Measurements from ENCODE around the gene AURKB. TPM values are rescaled to one million over a fixed set of nuclear protein-coding genes. Genes with fewer than 3 reads are reported as not detected.

AURKB gene
- total and polyA plus RNA-seq, 2 of the 13 experiments (the other 11 are each of a cell fraction or from before 2014, with no cell fraction given) = 29.5 to 75.3 TPM

DNA sequence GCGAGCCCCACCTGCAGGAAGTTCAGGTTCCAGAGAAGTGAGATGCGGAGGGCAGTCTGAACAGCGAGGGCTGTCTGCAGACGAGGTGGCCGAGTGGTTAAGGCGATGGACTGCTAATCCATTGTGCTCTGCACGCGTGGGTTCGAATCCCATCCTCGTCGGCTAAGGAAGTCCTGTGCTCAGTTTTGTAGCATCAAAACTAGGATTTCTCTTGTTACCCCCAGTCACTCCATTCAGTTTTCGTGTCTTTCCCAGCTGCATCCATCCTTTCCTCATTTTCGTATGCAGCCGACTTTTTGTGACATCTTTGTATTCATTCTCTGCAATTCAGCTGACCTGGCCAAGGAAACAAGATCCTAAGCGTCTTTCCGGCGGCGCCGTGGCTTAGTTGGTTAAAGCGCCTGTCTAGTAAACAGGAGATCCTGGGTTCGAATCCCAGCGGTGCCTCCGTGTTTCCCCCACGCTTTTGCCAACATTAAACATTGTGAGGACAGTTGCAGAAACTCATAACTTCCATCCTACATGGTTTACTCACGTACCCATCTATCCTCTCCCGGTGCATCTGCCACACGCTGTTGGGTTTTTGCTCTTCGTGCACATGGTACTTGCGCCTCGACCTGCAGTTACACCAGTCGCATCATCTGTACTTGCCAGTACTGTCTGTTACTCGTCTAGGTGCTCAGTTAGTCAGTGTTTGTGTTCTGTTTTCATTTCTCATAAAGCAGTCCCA is 23.4 kb downstream of the AURKB start:
- Histone ChIP-seq H3K36me3 (replicated peaks in 1 of 2; ENCODE audit: control insufficient read depth in 1 of 2, insufficient read depth in 2 of 2, low read length in 2 of 2) (no peaks in the 10 kb centered on the region), H3K4me2 (ENCODE audit: low read depth, low read length) (peak overlapping the region; percentile 98), H4K20me1 (ENCODE audit: insufficient read depth, low read length) (peaks cover 6% of the 10 kb centered on the region), H3K79me2 (ENCODE audit: insufficient read depth, low read length) (peaks cover 8% of the 10 kb centered on the region), H3K27ac (ENCODE audit: extremely low read length, insufficient read depth, low read length) (peak overlapping the region; percentile 81), H2AFZ (ENCODE audit: low read length) (no peak overlapping the region), H3K27me3 (ENCODE audit: control insufficient read depth in 1 of 2, insufficient read depth in 2 of 2, low read length in 2 of 2) (no peaks in the 10 kb centered on the region; a peak in 1 of 5 replicates), H3K4me1 (ENCODE audit: insufficient read depth, low read length) (peaks cover 39% of the 10 kb centered on the region), H3K9me3 (ENCODE audit: low read length) (no peaks in the 10 kb centered on the region), H3K4me3 (replicated peaks in 1 of 3; ENCODE audit: insufficient read depth in 1 of 3, low read depth in 2 of 3, low read length in 3 of 3) (peak overlapping the region; percentile 71 to 93 (median 87)), H3K9ac (ENCODE audit: insufficient read depth, low read depth, low read length) (peak overlapping the region; percentile 82)
- BruUV-seq (replicated peaks) = no TSS peak
- 2% methylated on average over 28 of the region's 32 CpGs for WGBS (ENCODE audit: low lambda C conversion rate)
- ChIA-PET POLR2A (interaction anchor here (1.0 to 9.9 kb wide), 11 partner anchors 12 to 249 kb away, joined by 3 to 160 read pairs (median 6); partner anchors contain the start of genes AURKB, CTC1, NDEL1 and PFAS), CTCF (ENCODE audit: low intra/inter-chr PET ratio, low total read pairs) (interaction anchor here (1.3 kb wide), 1 partner anchor 48 kb away, joined by 6 read pairs; no protein-coding TSS in a partner anchor)
- intact Hi-C loops (cut with micrococcal nuclease; ENCODE audit: unreplicated experiment) (loop anchor here (1.0 to 5.0 kb wide), 3 partner anchors 34 to 68 kb away; partner anchors contain the start of gene ALOXE3), in situ Hi-C loops (cut with HindIII; ENCODE audit: extremely low pct_ligation_motif_present, low pct_unique_long_range_greater_than_20kb) (loop anchor here (5.0 to 10.0 kb wide), 2 partner anchors 35 to 62 kb away; partner anchors contain the start of gene HES7)
- peak; percentile 89 for DNase-seq (ENCODE audit: low spot score)
- ATAC-seq = peak; percentile 19
- no peak for FAIRE-seq
- TF ChIP-seq CREB1 (IDR thresholded peaks at IDR 0.05) (peak; percentile 46; the same call in 1 of the 2 replicates), CREB1 (CRISPR knock-in tag; IDR thresholded peaks at IDR 0.05) (peak; percentile 57; the same call in 1 of the 2 replicates), PHF20 (CRISPR knock-in tag; IDR thresholded peaks at IDR 0.05) (0 out of 2 replicates have a peak, but pooled peaks have one; percentile 24), MTA1 (CRISPR knock-in tag; IDR thresholded peaks at IDR 0.05; ENCODE audit: borderline replicate concordance) (no peak), ZNF44 (CRISPR knock-in tag; IDR thresholded peaks at IDR 0.05) (no peak), MAFG (CRISPR knock-in tag; IDR thresholded peaks at IDR 0.05) (no peak), GTF2F1 (IDR thresholded peaks at IDR 0.05; ENCODE audit: low read length) (no peak; the same call in 1 of the 2 replicates), TGIF2 (CRISPR knock-in tag; IDR thresholded peaks at IDR 0.05) (no peak), TAF1 (CRISPR knock-in tag; IDR thresholded peaks at IDR 0.05) (no peak), ZNF768 (CRISPR knock-in tag; IDR thresholded peaks at IDR 0.05) (0 out of 2 replicates have a peak, but pooled peaks have one; percentile 36), HOXD1 (CRISPR knock-in tag; IDR thresholded peaks at IDR 0.05) (no peak), MEIS2 (CRISPR knock-in tag; IDR thresholded peaks at IDR 0.05) (peak; percentile 44), GPN1 (CRISPR knock-in tag; IDR thresholded peaks at IDR 0.05; ENCODE audit: borderline replicate concordance) (no peak), ZBTB26 (CRISPR knock-in tag; IDR thresholded peaks at IDR 0.05; ENCODE audit: borderline replicate concordance) (no peak; the same call in 1 of the 2 replicates), PCBP2 (optimal IDR thresholded peaks at IDR 0.05; ENCODE audit: low read depth, low read length, poor library complexity, severe bottlenecking) (no peak), ZFP90 (CRISPR knock-in tag; IDR thresholded peaks at IDR 0.05; ENCODE audit: borderline replicate concordance) (peak; percentile 81; the same call in 1 of the 2 replicates), DPF2 (CRISPR knock-in tag; IDR thresholded peaks at IDR 0.05; ENCODE audit: borderline replicate concordance, low read depth) (no peak; the same call in 1 of the 2 replicates)
- TF ChIP-seq, protein P1, sequence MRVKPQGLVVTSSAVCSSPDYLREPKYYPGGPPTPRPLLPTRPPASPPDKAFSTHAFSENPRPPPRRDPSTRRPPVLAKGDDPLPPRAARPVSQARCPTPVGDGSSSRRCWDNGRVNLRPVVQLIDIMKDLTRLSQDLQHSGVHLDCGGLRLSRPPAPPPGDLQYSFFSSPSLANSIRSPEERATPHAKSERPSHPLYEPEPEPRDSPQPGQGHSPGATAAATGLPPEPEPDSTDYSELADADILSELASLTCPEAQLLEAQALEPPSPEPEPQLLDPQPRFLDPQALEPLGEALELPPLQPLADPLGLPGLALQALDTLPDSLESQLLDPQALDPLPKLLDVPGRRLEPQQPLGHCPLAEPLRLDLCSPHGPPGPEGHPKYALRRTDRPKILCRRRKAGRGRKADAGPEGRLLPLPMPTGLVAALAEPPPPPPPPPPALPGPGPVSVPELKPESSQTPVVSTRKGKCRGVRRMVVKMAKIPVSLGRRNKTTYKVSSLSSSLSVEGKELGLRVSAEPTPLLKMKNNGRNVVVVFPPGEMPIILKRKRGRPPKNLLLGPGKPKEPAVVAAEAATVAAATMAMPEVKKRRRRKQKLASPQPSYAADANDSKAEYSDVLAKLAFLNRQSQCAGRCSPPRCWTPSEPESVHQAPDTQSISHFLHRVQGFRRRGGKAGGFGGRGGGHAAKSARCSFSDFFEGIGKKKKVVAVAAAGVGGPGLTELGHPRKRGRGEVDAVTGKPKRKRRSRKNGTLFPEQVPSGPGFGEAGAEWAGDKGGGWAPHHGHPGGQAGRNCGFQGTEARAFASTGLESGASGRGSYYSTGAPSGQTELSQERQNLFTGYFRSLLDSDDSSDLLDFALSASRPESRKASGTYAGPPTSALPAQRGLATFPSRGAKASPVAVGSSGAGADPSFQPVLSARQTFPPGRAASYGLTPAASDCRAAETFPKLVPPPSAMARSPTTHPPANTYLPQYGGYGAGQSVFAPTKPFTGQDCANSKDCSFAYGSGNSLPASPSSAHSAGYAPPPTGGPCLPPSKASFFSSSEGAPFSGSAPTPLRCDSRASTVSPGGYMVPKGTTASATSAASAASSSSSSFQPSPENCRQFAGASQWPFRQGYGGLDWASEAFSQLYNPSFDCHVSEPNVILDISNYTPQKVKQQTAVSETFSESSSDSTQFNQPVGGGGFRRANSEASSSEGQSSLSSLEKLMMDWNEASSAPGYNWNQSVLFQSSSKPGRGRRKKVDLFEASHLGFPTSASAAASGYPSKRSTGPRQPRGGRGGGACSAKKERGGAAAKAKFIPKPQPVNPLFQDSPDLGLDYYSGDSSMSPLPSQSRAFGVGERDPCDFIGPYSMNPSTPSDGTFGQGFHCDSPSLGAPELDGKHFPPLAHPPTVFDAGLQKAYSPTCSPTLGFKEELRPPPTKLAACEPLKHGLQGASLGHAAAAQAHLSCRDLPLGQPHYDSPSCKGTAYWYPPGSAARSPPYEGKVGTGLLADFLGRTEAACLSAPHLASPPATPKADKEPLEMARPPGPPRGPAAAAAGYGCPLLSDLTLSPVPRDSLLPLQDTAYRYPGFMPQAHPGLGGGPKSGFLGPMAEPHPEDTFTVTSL (CRISPR knock-in tag; IDR thresholded peaks at IDR 0.05; ENCODE audit: borderline replicate concordance) = no peak

Data from HepG2 (cell line).